NCI-H1436 treated with DMSO at 0.1 percent for 48 hours (cell line): ENCODE measurements around the gene MAGI2.
"Not testable (repeated sequence)": the region's sequence is repeated elsewhere in the genome, so short reads cannot be mapped to it uniquely, and the experiment has no call there.

ENCODE experiments used
- DNase-seq: peaks from one replicate; lab custom pipeline; 2025; lab: John Stamatoyannopoulos, UW

The MAGI2 gene

GRCh38 chr7:79451580-79451979 is 1.9 kb downstream of the MAGI2 start:
- no peak for DNase-seq

- DNase-seq: not testable (repeated sequence)
Observed at GRCh38 chr7:79442766-79443165, 10.7 kb downstream of the MAGI2 start.

GRCh38 chr7:79436378-79436777 is 17.1 kb downstream of the MAGI2 start:
- DNase-seq: no peak

GRCh38 chr7:79434867-79435266 is 18.6 kb downstream of the MAGI2 start:
- no peak for DNase-seq

GRCh38 chr7:79434098-79434497 is 19.4 kb downstream of the MAGI2 start:
- DNase-seq: no peak

GRCh38 chr7:79430391-79430790 is 23.1 kb downstream of the MAGI2 start:
- no peak for DNase-seq

- DNase-seq: no peak
Observed at GRCh38 chr7:79425665-79426064, 27.8 kb downstream of the MAGI2 start.

GRCh38 chr7:79421751-79422150 is 31.7 kb downstream of the MAGI2 start:
- no peak for DNase-seq

- no peak for DNase-seq
Observed at GRCh38 chr7:79420464-79420863, 33.0 kb downstream of the MAGI2 start.

GRCh38 chr7:79414910-79415309 is 38.6 kb downstream of the MAGI2 start:
- DNase-seq: no peak

- no peak for DNase-seq
Observed at GRCh38 chr7:79412915-79413314, 40.6 kb downstream of the MAGI2 start.

GRCh38 chr7:79412438-79412837 is 41.0 kb downstream of the MAGI2 start:
- DNase-seq: no peak

- DNase-seq: no peak
Observed at GRCh38 chr7:79410345-79410744, 43.1 kb downstream of the MAGI2 start.

GRCh38 chr7:79407351-79407750 is 46.1 kb downstream of the MAGI2 start:
- no peak for DNase-seq

GRCh38 chr7:79406371-79406770 is 47.1 kb downstream of the MAGI2 start:
- DNase-seq: no peak

GRCh38 chr7:79405368-79405767 is 48.1 kb downstream of the MAGI2 start:
- DNase-seq: no peak

- no peak for DNase-seq
Observed at GRCh38 chr7:79403879-79404278, 49.6 kb downstream of the MAGI2 start.

GRCh38 chr7:79403451-79403850 is 50.0 kb downstream of the MAGI2 start:
- no peak for DNase-seq

- DNase-seq: no peak
Observed at GRCh38 chr7:79401254-79401653, 52.2 kb downstream of the MAGI2 start.

- no peak for DNase-seq
Observed at GRCh38 chr7:79400222-79400621, 53.2 kb downstream of the MAGI2 start.

GRCh38 chr7:79398138-79398749 is 55.2 kb downstream of the MAGI2 start:
- DNase-seq: no peak

- DNase-seq: no peak
Observed at GRCh38 chr7:79386688-79387422, 66.6 kb downstream of the MAGI2 start.

GRCh38 chr7:79381921-79382320 is 71.5 kb downstream of the MAGI2 start:
- DNase-seq: no peak

GRCh38 chr7:79377097-79377496 is 76.4 kb downstream of the MAGI2 start:
- no peak for DNase-seq
